CD4-positive, alpha-beta T cell (primary cell): Measurements from ENCODE around the gene PCED1A. TPM values are rescaled to one million over a fixed set of nuclear protein-coding genes. Genes with fewer than 3 reads are reported as not detected.
A peak's percentile ranks its signal among the peaks of the same experiment; 100 is the strongest.

Source experiments
- ATAC-seq: fragments of 200-7000 bp; cut with Tn5 transposase; one replicate; pipeline ENCODE4 v1.10.0; 2022; ENCODE audit warnings: mild to moderate bottlenecking; ENCODE audit not compliant: poor library complexity
- CTCF ChIA-PET: fragments of 350-600 bp; sonication (Branson Sonifier 250); formaldehyde crosslinking; loops from one replicate; lab custom pipeline; 2021; ENCODE audit warnings: antibody characterized with exemption, inconsistent platforms; lab: Charles Lee
- POLR2A ChIA-PET: fragments of 350-600 bp; sonication (Branson Sonifier 250); formaldehyde crosslinking; loops from one replicate; lab custom pipeline; 2021; ENCODE audit warnings: antibody characterized with exemption, inconsistent platforms; lab: Charles Lee
- DNase-seq, 14 experiments: peaks; one replicate each; pipeline ENCODE4 v3.0.0-alpha.2; 2013 to 2020; ENCODE audit warnings: mixed read lengths in 2 of 14
- H3K27ac ChIP-seq, 2 donors: one replicate each; pipeline versions ENCODE4 v1.5.1 to v1.7.0; 2013; ENCODE audit warnings: low read length in 2 of 2, low read depth in 1 of 2, mild to moderate bottlenecking in 1 of 2
- H3K27me3 ChIP-seq, 2 experiments: 1 replicate in 1 of 2; 2 replicates in 1 of 2; pipeline versions ENCODE4 v1.6.1 to v1.7.0; 2013; ENCODE audit warnings: low read length in 2 of 2, control low read depth in 1 of 2, mild to moderate bottlenecking in 1 of 2, moderate library complexity in 1 of 2; ENCODE audit not compliant: insufficient read depth in 2 of 2, control insufficient read depth in 1 of 2
- H3K36me3 ChIP-seq: one replicate; pipeline ENCODE4 v1.6.1; 2013; ENCODE audit warnings: low read length, control low read depth; ENCODE audit not compliant: insufficient read depth
- H3K4me1 ChIP-seq: one replicate; pipeline ENCODE4 v1.6.1; 2013; ENCODE audit warnings: low read length, control low read depth; ENCODE audit not compliant: insufficient read depth
- H3K4me3 ChIP-seq: one replicate; pipeline ENCODE4 v1.5.1; 2013; ENCODE audit warnings: mild to moderate bottlenecking, low read length, moderate library complexity
- H3K9me3 ChIP-seq, 2 experiments: 1 replicate in 1 of 2; 2 replicates in 1 of 2; pipeline versions ENCODE4 v1.6.1 to v1.7.0; 2013; ENCODE audit warnings: low read length in 2 of 2, mild to moderate bottlenecking in 2 of 2, control low read depth in 1 of 2, moderate library complexity in 1 of 2; ENCODE audit not compliant: control insufficient read depth in 1 of 2, insufficient read depth in 1 of 2
- H3K27ac Mint-ChIP-seq: one replicate; pipeline ENCODE4 v1.8.0; 2020; ENCODE audit warnings: mixed read lengths
- H3K27me3 Mint-ChIP-seq: one replicate; pipeline ENCODE4 v1.8.0; 2021; ENCODE audit warnings: mixed read lengths
- H3K36me3 Mint-ChIP-seq: one replicate; pipeline ENCODE4 v1.8.0; 2021; ENCODE audit warnings: low read depth, mixed read lengths
- H3K4me1 Mint-ChIP-seq: one replicate; pipeline ENCODE4 v1.8.0; 2021; ENCODE audit warnings: low read depth, mixed read lengths
- H3K4me3 Mint-ChIP-seq: one replicate; pipeline ENCODE4 v1.8.0; 2020; ENCODE audit warnings: mild to moderate bottlenecking, mixed read lengths
- H3K9me3 Mint-ChIP-seq: one replicate; pipeline ENCODE4 v1.8.0; 2020; ENCODE audit warnings: mixed read lengths
- intact Hi-C, 2 experiments: fragments of 100-400 bp; cut with DNase I in 1 of 2; cut with micrococcal nuclease in 1 of 2; formaldehyde crosslinking; loops; one replicate each; pipeline versions ENCODE4 v1.15.1 to v1.9.0; 2023 to 2025; cut with DNase I, micrococcal nuclease
- total RNA-seq, 174 experiments: library from RNA in 2 of 174; stranded (reverse) in 2 of 174; gene quantifications; one replicate each; pipeline ENCODE4 v1.2.3 and lab custom pipeline; 2021 to 2026
- TF ChIP-seq, protein P1 (sequence below): fragments of 200-600 bp; IDR thresholded peaks from one replicate; pipeline ENCODE4 v1.8.0; 2022; ENCODE audit warnings: antibody characterized with exemption, mild to moderate bottlenecking

The PCED1A gene
- total RNA-seq, 2 experiments from 2014 or later = 69.2 to 69.7 TPM

DNA sequence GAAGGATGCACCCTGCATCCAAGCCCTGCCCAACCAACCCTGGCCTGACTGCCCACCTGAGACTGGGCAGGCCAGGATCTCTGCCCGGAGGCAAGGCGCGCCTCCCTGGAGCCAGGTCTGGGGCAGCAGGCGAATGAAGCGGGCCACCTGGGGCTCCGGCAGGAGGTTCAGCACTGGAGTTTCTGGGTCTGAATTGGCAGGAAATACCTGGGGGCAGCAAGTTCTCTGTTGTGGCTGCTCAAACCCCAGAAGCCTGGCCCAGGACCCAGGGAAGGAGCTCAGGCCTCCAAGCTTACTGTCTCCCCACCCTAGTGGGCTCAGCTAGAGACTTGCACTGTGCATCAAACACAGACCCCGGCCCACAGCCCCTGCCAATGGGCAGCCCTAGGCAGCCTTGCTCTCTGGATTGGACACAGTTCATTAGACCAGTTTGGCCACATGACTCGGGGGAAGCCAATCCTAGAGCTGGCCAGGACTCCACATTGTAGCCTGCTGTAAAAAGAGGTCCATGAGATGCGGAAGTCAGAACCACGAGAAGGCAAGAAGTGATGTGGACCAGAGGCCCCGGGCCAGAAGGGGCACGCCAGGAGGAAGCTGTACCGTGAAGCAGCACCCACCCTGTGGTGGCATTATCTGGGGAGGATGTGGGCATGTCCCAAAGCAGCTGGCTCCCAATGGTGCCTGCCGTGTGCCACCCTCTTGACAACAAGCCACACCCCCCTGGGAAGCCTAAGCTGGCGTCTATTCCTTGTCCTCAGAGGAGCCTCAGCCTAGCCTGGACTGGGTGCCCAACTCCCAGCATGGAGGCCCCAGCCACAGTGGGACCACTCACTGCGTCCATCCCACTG is 43.1 kb downstream of the PCED1A start:
- no peak overlapping the region for H3K4me3 ChIP-seq
- ChIA-PET POLR2A (no interaction called here), CTCF (no interaction called here)
- Mint-ChIP-seq H3K36me3 (no peaks in the 10 kb centered on the region), H3K9me3 (no peaks in the 10 kb centered on the region), H3K27ac (no peak overlapping the region), H3K4me1 (peaks cover 25% of the 10 kb centered on the region), H3K27me3 (peaks cover 76% of the 10 kb centered on the region), H3K4me3 (peak overlapping the region; percentile 42)
- H3K9me3 ChIP-seq = peaks cover 0 to 14% of the 10 kb centered on the region in 2 experiments
- ATAC-seq = no peak
- H3K36me3 ChIP-seq = no peaks in the 10 kb centered on the region
- TF ChIP-seq, protein P1, sequence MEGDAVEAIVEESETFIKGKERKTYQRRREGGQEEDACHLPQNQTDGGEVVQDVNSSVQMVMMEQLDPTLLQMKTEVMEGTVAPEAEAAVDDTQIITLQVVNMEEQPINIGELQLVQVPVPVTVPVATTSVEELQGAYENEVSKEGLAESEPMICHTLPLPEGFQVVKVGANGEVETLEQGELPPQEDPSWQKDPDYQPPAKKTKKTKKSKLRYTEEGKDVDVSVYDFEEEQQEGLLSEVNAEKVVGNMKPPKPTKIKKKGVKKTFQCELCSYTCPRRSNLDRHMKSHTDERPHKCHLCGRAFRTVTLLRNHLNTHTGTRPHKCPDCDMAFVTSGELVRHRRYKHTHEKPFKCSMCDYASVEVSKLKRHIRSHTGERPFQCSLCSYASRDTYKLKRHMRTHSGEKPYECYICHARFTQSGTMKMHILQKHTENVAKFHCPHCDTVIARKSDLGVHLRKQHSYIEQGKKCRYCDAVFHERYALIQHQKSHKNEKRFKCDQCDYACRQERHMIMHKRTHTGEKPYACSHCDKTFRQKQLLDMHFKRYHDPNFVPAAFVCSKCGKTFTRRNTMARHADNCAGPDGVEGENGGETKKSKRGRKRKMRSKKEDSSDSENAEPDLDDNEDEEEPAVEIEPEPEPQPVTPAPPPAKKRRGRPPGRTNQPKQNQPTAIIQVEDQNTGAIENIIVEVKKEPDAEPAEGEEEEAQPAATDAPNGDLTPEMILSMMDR = no peak
- intact Hi-C loops = no loop called here
- H3K27me3 ChIP-seq = peaks cover 38 to 41% of the 10 kb centered on the region in 2 experiments
- peaks cover 25% of the 10 kb centered on the region for H3K4me1 ChIP-seq
- H3K27ac ChIP-seq = no peak overlapping the region
- no peak for DNase-seq

DNA sequence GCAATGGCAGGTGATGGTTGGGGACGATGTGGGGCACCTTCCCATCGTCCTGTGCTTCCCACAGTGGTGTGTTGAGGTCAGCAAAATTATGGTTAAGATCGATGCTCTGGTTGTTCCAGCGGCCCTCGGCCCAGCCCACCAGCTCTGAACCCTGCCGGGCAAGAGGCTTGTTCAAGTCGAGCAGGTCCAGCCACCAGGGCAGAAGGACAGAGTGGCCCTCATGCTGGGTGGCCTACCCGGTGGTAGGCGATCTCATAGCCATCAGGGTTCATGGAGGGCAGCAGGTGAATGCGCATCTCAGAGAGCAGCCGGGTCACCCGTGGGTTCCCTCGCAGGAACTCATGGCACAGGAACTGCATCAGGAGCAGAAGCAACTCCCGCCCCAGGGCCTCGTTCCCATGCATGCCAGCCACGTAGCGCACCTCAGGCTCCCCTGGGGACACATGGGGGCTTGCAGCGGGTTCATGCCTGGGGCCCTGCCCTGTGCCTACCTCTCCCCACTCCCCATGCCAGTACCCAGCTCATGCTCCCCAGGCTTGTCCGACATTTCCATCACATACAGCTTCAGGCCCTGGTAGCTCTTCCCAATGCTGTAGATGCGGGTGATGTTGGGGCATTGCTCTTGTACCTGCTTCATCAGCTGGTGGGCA is 44.3 kb downstream of the PCED1A start:
- POLR2A ChIA-PET = no interaction called here
- peaks cover 73% of the 10 kb centered on the region for H3K27me3 Mint-ChIP-seq

DNA sequence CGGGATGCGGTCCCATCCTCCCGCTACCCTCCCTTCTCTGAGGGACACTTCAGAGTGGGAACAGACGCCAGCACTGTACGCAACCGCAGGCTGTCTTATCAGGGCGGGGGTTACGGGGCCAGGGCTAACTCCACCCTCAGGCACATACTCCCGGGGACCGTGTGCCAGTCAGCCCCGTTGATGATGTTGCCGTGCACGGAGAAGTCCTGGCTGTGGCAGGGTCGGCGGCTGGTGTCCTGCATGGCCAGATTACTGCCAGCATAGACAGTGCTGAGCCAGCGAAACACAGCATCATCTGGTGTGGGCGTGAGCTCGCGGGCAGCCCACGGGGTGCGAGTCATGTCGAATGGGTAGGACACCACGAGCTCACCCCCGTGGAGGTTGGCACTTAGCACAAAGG is 45.0 kb downstream of the PCED1A start:
- intact Hi-C loops = no loop called here
- Mint-ChIP-seq H3K4me1 (peaks cover 15% of the 10 kb centered on the region), H3K4me3 (no peak overlapping the region), H3K27me3 (peaks cover 73% of the 10 kb centered on the region), H3K36me3 (no peaks in the 10 kb centered on the region), H3K27ac (no peak overlapping the region), H3K9me3 (no peaks in the 10 kb centered on the region)
- Histone ChIP-seq H3K36me3 (no peaks in the 10 kb centered on the region), H3K4me3 (no peak overlapping the region), H3K4me1 (peaks cover 16% of the 10 kb centered on the region), H3K27ac (no peak overlapping the region), H3K27me3 (peaks cover 25 to 27% of the 10 kb centered on the region in 2 experiments), H3K9me3 (peaks cover 0 to 14% of the 10 kb centered on the region in 2 experiments)
- ATAC-seq (no peak), DNase-seq (no peak)
- CTCF ChIA-PET = no interaction called here
- TF ChIP-seq, protein P1 = no peak
- POLR2A ChIA-PET = no interaction called here

More for the DNA sequence above, 44.3 kb downstream of the PCED1A start:
- intact Hi-C loops = no loop called here
- H3K27me3 ChIP-seq = peaks cover 31 to 33% of the 10 kb centered on the region in 2 experiments
- H3K36me3 Mint-ChIP-seq = no peaks in the 10 kb centered on the region
- no peak for ATAC-seq
- peaks cover 22% of the 10 kb centered on the region for H3K4me1 ChIP-seq
- no peaks in the 10 kb centered on the region for H3K9me3 Mint-ChIP-seq
- H3K36me3 ChIP-seq = no peaks in the 10 kb centered on the region
- H3K9me3 ChIP-seq = peaks cover 0 to 14% of the 10 kb centered on the region in 2 experiments
- CTCF ChIA-PET = no interaction called here
- no peak overlapping the region for H3K4me3 Mint-ChIP-seq
- H3K27ac Mint-ChIP-seq = no peak overlapping the region
- H3K4me3 ChIP-seq = no peak overlapping the region
- no peak overlapping the region for H3K27ac ChIP-seq
- DNase-seq = no peak
- TF ChIP-seq, protein P1 = no peak
- peaks cover 21% of the 10 kb centered on the region for H3K4me1 Mint-ChIP-seq
